HG03521 (cell line): ENCODE measurements around the gene PRKCH.
"Not testable (repeated sequence)": the region's sequence is repeated elsewhere in the genome, so short reads cannot be mapped to it uniquely, and the experiment has no call there.

Experiments
- ATAC-seq: cut with Tn5 transposase; IDR thresholded peaks from one replicate; pipeline ENCODE4 v1.9.1; 2021; ENCODE audit warnings: mild to moderate bottlenecking, moderate library complexity; ENCODE audit not compliant: unreplicated experiment

Gene PRKCH

GRCh38 chr14:61388173-61388975, 67.0 kb downstream of the PRKCH start:
- peak; percentile 63 for ATAC-seq

GRCh38 chr14:61388976-61389576, 67.7 kb downstream of the PRKCH start:
- no peak for ATAC-seq

GRCh38 chr14:61391119-61391518, 69.7 kb downstream of the PRKCH start:
- ATAC-seq: no peak

GRCh38 chr14:61392297-61392696, 70.9 kb downstream of the PRKCH start:
- no peak for ATAC-seq

- no peak for ATAC-seq
Observed at GRCh38 chr14:61394542-61394941, 73.2 kb downstream of the PRKCH start.

- no peak for ATAC-seq
Observed at GRCh38 chr14:61395115-61395725, 73.8 kb downstream of the PRKCH start.

- ATAC-seq: no peak
Observed at GRCh38 chr14:61396279-61396678, 74.9 kb downstream of the PRKCH start.

GRCh38 chr14:61396694-61397093, 75.3 kb downstream of the PRKCH start:
- no peak for ATAC-seq

GRCh38 chr14:61397615-61398014, 76.2 kb downstream of the PRKCH start:
- ATAC-seq: no peak

GRCh38 chr14:61398221-61398620, 76.8 kb downstream of the PRKCH start:
- no peak for ATAC-seq

GRCh38 chr14:61399365-61399764, 78.0 kb downstream of the PRKCH start:
- no peak for ATAC-seq

- ATAC-seq: no peak
Observed at GRCh38 chr14:61401461-61401860, 80.1 kb downstream of the PRKCH start.

- ATAC-seq: peak; percentile 62
Observed at GRCh38 chr14:61403411-61403810, 82.0 kb downstream of the PRKCH start.

GRCh38 chr14:61404637-61405036, 83.3 kb downstream of the PRKCH start:
- no peak for ATAC-seq

GRCh38 chr14:61406198-61406597, 84.8 kb downstream of the PRKCH start:
- no peak for ATAC-seq

GRCh38 chr14:61406675-61407074, 85.3 kb downstream of the PRKCH start:
- no peak for ATAC-seq

- ATAC-seq: no peak
Observed at GRCh38 chr14:61408498-61408897, 87.1 kb downstream of the PRKCH start.

GRCh38 chr14:61409782-61410181, 88.4 kb downstream of the PRKCH start:
- ATAC-seq: no peak

GRCh38 chr14:61415934-61416333, 94.6 kb downstream of the PRKCH start:
- not testable (repeated sequence) for ATAC-seq

GRCh38 chr14:61416591-61416990, 95.2 kb downstream of the PRKCH start:
- ATAC-seq: no peak

- no peak for ATAC-seq
Observed at GRCh38 chr14:61417141-61417540, 95.8 kb downstream of the PRKCH start.

- ATAC-seq: no peak
Observed at GRCh38 chr14:61417883-61418455, 96.6 kb downstream of the PRKCH start.
